ENCODE data around the gene BCL2L12. TPM values are rescaled to one million over a fixed set of nuclear protein-coding genes. Genes with fewer than 3 reads are reported as not detected.

The BCL2L12 gene
- total and polyA plus RNA-seq, 9 donors, result 6.7 to 21.0 (median 15.6) TPM

DNA sequence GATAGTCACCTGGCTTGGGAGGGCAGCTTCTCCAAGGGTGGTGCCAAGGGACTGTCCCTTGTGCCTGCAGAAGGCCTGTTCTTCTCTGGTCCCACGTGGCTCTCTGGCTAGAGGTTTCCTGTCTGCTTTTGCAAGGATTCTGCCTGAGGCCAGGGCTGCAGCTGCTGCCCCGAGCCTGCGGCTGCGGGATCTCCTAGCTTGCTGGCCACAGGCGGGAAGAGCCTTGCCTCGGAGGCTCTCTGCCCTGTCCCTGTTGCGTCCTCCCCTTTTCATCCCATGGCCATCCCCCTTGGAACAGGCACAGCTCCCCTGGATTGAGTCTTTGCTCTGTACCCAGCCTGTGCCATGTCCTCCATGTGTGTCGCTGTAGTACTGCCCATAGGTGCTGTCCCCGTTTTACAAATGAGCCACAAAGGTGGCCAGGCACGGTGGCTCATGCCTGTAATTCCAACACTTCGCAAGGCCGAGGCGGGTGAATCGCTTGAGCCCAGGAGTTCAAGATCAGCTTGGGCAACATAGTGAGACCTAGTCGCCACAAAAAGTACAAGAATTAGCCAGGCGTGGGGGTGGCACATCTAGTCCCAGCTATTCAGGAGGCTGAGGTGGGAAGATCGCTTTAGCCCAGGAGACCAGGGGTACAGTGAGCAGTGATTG lies 9.2 kb upstream of the BCL2L12 start:
- no peak overlapping the region for H3K27ac ChIP-seq
- H3K36me3 ChIP-seq, result no peaks in the 10 kb centered on the region
- H3K27me3 ChIP-seq, result no peaks in the 10 kb centered on the region
- DNase-seq, result no peak
- no peak for TF ChIP-seq POLR2A (IDR thresholded peaks at IDR 0.05)
- TF ChIP-seq EP300 (IDR thresholded peaks at IDR 0.05), result no peak
- no peaks in the 10 kb centered on the region for H3K9me3 ChIP-seq
- no peaks in the 10 kb centered on the region for H3K4me1 ChIP-seq (ENCODE audit: insufficient read depth)
- no peak overlapping the region for H3K4me3 ChIP-seq
- intact Hi-C loops (cut with DNase I), result no loop called here
- 86 to 90% (median 89%) methylated on average over 16 to 17 of the region's 17 CpGs for WGBS, 3 donors

DNA sequence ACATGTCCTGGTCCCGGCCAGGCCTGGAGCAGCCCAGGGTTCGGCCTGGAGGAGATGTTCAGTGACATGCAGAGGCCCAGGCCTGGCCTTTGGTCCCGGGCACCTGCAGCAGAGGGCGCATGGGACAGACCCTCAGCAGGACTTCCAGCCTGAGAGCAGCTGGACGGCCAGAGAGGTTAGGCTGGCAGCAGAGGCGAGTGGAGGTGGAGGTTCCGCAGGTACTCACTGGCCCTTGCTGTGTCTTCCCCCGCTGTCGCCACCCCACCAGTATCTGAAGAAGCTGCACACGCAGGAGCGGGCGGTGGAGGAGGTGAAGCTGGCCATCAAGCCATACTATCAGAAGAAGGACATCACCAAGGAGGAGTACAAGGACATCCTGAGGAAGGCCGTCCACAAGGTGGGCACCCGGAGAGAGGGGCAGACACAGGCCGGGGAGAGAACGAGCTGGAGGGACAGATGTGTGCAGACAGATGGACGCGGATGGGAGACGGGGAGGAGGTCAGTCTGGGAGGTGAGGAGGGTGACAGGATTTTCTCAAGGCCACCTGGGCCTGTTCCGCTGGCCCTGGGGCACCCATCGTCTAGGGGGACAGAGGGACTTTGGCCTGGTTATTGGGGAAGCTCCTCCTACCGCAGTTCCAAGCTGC lies 8.1 kb upstream of the BCL2L12 start:
- no peak for TF ChIP-seq EP300 (IDR thresholded peaks at IDR 0.05)
- intact Hi-C loops (cut with DNase I), result no loop called here
- Histone ChIP-seq H3K27me3 (no peaks in the 10 kb centered on the region), H3K27ac (no peak overlapping the region), H3K4me3 (no peak overlapping the region), H3K9me3 (no peaks in the 10 kb centered on the region), H3K36me3 (no peaks in the 10 kb centered on the region), H3K4me1 (ENCODE audit: insufficient read depth) (no peaks in the 10 kb centered on the region)
- no peak for DNase-seq
- WGBS, 3 donors, result 78 to 82% (median 79%) methylated on average over 22 of the region's 22 CpGs

DNA sequence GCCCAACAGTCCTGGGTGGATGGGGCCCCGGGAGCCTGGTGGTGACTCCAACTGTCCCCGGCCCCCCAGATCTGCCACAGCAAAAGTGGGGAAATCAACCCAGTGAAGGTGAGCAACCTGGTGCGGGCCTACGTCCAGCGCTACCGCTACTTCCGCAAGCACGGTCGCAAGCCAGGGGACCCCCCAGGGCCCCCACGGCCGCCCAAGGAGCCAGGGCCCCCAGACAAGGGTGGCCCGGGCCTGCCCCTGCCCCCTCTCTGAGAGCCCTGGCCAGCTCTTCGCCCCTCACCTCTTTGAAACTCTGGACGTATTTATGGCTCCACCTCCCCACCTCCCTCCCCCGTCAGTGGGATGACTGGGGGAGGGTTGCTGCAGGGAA lies 7.6 kb upstream of the BCL2L12 start:
- intact Hi-C loops (cut with DNase I), result no loop called here
- DNase-seq, result no peak
- TF ChIP-seq, protein P1, sequence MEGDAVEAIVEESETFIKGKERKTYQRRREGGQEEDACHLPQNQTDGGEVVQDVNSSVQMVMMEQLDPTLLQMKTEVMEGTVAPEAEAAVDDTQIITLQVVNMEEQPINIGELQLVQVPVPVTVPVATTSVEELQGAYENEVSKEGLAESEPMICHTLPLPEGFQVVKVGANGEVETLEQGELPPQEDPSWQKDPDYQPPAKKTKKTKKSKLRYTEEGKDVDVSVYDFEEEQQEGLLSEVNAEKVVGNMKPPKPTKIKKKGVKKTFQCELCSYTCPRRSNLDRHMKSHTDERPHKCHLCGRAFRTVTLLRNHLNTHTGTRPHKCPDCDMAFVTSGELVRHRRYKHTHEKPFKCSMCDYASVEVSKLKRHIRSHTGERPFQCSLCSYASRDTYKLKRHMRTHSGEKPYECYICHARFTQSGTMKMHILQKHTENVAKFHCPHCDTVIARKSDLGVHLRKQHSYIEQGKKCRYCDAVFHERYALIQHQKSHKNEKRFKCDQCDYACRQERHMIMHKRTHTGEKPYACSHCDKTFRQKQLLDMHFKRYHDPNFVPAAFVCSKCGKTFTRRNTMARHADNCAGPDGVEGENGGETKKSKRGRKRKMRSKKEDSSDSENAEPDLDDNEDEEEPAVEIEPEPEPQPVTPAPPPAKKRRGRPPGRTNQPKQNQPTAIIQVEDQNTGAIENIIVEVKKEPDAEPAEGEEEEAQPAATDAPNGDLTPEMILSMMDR (IDR thresholded peaks at IDR 0.05), result no peak
- TF ChIP-seq EP300 (IDR thresholded peaks at IDR 0.05) (no peak), POLR2A (IDR thresholded peaks at IDR 0.05) (no peak)
- H3K27ac ChIP-seq, result no peak overlapping the region
- H3K4me1 ChIP-seq (ENCODE audit: insufficient read depth), result no peaks in the 10 kb centered on the region
- 80 to 84% (median 83%) methylated on average over 15 of the region's 15 CpGs for WGBS, 3 donors
- H3K36me3 ChIP-seq, result no peaks in the 10 kb centered on the region
- no peaks in the 10 kb centered on the region for H3K27me3 ChIP-seq
- no peak overlapping the region for H3K4me3 ChIP-seq
- no peaks in the 10 kb centered on the region for H3K9me3 ChIP-seq

DNA sequence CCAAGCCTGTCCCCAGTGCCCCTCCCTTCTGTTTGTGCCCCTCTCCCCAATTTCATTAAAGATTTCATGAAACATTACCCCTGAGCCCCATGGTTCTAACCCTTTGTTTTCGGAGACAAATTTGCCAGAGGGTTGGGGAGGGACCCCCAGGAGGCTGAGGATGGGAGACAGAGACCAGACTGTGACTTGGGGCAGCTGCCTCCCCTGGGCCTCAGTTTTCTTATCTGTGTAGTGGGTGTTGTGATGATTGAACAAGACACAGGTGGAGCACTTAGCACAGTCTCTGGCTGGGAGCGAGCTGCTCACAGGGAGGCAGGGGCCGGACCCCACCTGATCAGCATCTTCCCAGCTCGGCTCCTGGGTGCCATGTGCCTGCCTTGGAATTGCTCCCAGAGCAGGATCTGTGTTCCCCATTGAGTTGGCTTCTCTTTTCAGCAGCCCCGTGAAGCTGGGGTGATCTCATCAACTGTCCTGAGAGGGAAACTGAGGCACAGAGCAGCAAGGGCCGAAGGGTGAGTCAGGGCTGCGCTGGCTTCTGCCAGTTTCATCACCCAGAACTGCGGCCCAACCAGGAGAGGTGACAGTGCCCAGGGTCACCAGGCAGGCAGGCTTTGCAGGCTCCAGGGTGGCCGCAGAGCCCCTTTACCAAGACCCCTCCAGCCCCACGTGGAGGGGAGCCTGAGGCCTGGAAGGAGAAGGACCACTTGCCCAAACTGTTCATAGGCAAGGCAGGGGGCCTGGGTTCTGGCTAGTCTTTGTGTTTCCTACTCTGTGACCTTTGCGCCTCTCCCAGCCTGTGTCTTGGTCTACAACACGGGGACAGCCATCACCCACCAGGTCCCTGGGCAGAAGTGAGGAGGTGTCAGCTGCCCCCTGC lies 6.9 kb upstream of the BCL2L12 start:
- TF ChIP-seq EP300 (IDR thresholded peaks at IDR 0.05), result no peak
- TF ChIP-seq POLR2A (IDR thresholded peaks at IDR 0.05), result no peak
- TF ChIP-seq, protein P1 (IDR thresholded peaks at IDR 0.05), result no peak
- DNase-seq, result no peak
- no peak overlapping the region for H3K27ac ChIP-seq
- intact Hi-C loops (cut with DNase I), result no loop called here
- WGBS, 3 donors, result 85 to 90% (median 87%) methylated on average over 11 to 12 of the region's 12 CpGs
- H3K36me3 ChIP-seq, result no peaks in the 10 kb centered on the region
- H3K4me1 ChIP-seq (ENCODE audit: insufficient read depth), result no peaks in the 10 kb centered on the region
- H3K27me3 ChIP-seq, result no peaks in the 10 kb centered on the region
- no peaks in the 10 kb centered on the region for H3K9me3 ChIP-seq
- no peak overlapping the region for H3K4me3 ChIP-seq

DNA sequence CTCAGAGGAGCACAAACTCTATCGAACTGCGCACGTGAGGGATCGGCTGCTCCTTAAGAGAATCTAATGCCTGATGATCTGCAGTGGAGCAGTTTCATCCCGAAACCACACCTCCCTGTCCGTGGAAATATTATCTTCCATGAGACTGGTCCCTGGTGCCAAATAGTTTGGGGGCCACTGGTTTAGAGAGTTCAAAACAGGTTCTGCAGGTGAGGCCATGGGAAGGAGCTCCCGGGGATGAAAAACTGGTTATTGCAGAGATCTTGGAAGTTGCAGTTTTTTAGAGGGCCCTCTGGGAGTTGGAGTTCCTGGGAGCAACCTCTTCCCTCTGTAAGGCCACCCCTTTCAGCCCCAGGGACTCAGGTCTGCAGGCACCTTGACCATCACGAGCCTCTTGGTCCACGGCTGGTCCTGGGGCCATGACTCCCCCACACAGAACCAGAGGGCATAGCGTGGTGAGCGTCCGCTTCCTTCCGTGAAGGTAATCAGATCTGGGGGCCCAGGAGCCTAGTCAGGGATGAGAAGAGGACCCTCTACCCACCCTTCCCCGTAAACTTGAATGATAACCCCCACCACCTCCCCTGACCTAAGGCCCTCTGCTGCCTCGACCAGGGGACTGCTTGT lies 5.3 kb upstream of the BCL2L12 start:
- 78 to 84% (median 81%) methylated on average over 14 to 15 of the region's 15 CpGs for WGBS, 3 donors
- intact Hi-C loops (cut with DNase I), result no loop called here
- H3K4me3 ChIP-seq, result no peak overlapping the region
- no peaks in the 10 kb centered on the region for H3K9me3 ChIP-seq
- no peak overlapping the region for H3K27ac ChIP-seq
- TF ChIP-seq, protein P1 (IDR thresholded peaks at IDR 0.05), result no peak
- no peak for TF ChIP-seq POLR2A (IDR thresholded peaks at IDR 0.05)
- TF ChIP-seq EP300 (IDR thresholded peaks at IDR 0.05), result no peak
- no peaks in the 10 kb centered on the region for H3K36me3 ChIP-seq
- DNase-seq, result no peak
- H3K4me1 ChIP-seq (ENCODE audit: insufficient read depth), result no peaks in the 10 kb centered on the region
- H3K27me3 ChIP-seq, result no peaks in the 10 kb centered on the region

All from ovary (tissue), 9 donors.